Stimulated activated CD4-positive, alpha-beta T cell treated with anti-CD3 and anti-CD28 coated beads, Interleukin-2, amount 100 ng/mL, for 24 hours (primary cell): ENCODE results near the gene UBN1.

ENCODE experiments used
- DNase-seq, 2 donors: peaks; one replicate each; pipeline ENCODE4 v3.0.0-alpha.2; 2020

The UBN1 gene

DNA sequence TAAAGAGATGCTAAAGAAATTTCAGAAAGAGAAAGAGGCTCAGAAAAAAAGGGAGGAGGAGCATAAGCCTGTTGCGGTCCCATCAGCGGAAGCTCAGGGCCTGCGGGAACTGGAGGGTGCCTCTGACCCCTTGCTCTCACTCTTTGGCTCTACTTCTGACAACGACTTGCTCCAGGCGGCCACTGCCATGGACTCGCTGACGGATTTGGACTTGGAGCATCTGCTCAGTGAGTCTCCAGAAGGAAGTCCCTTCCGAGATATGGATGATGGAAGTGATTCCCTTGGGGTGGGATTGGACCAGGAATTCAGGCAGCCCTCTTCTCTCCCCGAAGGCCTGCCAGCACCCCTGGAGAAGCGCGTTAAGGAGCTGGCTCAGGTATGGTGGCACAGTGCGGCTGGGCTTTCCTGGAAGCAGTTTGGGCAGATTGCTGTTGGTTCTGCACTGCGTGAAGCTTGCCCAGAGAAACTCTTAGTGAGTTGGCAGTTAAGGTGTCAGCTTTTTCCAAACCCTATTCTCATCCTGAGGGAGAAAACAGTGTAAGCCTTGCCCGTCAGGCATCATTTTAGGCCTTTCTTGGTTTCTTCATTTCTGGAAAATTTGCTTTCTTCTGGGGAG lies 13.6 kb downstream of the UBN1 start:
- DNase-seq, result no peak

DNA sequence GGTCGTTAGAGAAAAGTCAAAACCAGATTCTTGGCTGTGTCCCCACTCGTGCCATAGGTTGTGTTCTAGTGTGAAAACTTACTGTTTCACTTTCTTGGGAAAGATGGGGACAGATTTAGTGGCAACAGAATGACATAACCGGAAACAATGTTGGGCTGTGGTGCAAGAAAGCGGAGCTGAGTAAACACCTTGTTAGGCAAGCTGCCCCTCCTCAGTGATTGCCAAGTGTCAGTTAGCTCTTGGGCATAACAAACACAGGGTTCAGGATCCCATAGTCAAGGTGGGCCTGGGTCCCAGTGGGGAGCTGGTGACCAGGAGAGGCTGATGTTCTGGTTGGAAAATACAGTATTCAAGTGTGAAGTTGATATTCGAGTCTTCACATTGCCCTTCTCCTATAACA lies 15.4 kb downstream of the UBN1 start:
- DNase-seq, result no peak

DNA sequence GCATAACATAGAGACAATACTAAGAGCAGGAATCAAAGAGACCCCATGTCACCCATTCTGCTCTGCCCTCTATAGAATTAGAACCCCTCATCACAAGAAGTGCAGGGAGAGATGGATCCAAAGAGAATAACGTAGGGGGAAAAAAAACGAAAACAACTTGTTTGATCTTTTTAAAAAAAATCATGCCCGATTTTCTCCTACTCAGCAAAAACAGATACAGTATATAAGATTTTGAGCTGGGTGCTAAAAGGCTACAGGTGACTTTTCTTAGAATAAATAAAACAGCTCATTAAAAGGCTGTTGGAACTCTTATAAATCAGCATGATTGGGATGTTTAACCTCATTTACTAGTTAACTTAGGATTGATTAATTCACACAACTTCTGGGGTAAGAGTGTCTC lies 17.4 kb downstream of the UBN1 start:
- DNase-seq, result no peak

DNA sequence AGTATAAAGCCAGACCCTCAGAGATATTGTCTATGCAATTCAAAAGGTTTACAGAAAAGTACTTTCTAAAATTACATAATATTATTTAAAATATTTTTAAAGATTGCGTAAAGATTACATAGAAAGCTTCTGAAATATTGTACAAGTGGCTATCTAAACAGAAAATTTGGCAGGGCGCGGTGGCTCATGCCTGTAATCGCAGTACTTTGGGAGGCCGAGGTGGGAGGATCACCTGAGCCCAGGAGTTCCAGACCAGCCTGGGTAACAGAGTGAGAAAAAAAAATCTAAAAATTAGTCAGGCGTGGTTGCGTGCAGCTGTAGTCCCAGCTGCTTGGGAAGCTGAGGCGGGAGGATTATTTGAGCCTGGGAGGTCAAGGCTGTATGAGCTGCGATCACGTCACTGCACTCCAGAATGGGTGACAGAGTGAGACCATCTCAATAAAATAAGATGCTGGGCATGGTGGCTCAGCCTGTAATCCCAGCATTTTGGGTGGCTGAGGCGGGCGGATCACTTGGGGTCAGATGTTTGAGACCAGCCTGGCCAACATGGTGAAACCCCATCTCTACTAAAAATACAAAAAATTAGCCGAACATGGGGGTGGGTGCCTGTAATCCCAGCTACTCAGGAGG lies 18.1 kb downstream of the UBN1 start:
- DNase-seq, result no peak

DNA sequence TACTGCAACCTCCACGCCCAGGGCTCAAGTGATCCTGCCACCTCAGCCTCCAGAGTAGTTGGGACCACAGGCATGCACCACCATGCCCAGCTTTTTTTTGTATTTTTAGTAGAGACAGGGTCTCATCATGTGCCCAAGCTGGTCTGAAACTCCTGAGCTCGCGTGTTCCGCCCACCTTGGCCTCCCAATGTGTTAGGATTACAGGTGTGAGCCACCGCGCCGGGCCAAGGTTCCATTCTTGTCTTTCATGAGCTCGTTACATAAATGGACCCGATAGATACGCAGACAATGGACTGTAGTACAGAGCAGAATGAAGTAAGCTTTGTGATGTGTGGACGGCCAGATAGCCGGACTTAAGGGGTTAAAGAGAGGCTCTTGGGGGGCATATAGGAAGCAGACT lies 19.3 kb downstream of the UBN1 start:
- no peak for DNase-seq

DNA sequence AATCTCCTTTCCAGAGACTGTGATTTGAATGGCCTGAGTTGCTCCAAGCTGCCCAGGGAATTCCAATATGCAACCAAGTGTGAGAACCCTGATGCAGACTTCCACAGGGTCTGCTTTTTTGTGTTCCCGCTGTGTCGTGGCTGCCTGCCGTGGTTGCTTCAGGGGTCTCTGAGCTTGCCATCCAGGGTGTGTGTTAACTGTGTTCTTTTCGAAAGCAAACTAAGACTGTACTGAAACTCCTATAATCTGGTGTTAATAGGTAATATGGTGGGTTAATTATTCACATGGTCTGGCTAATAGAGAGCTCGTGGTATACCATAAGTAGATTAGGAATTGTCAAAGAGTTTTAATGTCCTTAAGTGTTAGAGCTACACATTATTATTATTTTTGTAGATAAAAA lies 20.7 kb downstream of the UBN1 start:
- DNase-seq, result no peak

DNA sequence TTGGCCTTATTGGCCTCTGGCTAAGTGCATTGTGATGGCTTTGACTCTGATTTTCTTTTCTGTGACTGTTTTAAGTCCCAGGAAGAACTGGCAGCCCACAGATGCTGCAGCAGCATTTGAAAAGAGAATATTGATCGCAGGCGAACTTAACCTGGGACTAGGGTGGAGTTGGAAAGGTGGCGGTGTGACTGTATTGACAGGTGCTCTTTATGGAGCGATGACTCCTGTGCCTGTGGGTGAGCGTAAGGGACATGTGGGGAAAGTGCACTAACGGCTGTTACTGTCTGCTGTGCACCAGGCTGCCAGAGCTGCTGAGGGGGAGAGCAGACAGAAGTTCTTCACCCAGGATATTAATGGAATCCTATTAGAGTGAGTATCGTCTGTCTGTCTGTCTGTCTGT lies 21.3 kb downstream of the UBN1 start:
- DNase-seq, result no peak

DNA sequence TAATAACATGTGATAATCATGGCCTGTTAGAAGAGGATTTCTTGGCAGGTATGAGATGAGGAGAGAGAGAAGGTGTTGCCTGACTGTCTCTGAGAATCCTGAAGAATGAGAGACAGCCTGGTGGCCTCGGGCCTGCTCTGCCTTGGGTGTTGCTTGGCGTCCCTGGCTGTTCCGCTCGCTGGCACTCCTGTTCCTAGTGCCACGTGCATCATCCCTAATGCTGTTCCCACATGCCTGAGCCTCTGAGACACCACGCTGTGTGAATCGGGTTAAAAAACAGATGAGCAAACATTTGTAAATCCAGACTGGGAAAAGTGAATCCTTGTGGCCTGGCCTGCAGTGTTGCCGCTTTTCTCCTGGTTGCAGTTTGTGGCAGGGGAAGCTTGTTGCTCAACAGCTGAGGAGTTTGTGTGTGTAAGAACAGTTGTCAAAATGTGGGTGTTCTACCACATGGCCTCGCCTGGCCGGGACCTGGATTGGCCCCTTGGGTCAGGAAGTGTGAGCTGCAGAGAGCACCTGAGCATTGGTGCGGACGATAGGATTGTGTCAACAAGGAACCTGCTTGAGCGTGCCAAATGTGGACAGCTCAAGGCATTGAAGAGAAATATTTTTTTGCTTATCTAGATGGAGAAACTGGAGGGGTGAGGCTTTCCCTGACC lies 22.0 kb downstream of the UBN1 start:
- no peak for DNase-seq

DNA sequence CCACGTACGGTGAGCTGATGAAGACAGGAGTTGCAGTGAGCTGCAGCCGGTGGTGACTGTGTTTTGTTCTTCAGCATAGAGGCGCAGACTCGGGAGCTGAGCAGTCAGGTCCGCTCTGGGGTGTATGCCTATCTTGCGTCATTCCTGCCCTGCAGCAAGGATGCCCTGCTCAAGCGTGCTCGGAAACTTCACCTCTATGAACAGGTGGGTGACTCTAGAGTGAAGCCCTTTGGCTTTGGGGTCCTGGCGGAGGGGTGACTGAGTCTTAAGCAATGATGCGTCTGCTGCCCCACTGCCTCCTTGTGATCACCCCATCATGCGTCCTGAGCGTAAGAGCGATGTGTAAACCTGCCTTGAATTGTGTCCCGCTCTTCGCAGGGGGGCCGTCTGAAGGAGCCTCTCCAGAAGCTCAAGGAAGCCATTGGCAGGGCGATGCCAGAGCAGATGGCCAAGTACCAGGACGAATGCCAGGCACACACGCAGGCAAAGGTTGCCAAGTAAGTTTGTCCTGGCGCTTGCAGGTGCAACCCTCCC lies 22.9 kb downstream of the UBN1 start:
- DNase-seq, result no peak

DNA sequence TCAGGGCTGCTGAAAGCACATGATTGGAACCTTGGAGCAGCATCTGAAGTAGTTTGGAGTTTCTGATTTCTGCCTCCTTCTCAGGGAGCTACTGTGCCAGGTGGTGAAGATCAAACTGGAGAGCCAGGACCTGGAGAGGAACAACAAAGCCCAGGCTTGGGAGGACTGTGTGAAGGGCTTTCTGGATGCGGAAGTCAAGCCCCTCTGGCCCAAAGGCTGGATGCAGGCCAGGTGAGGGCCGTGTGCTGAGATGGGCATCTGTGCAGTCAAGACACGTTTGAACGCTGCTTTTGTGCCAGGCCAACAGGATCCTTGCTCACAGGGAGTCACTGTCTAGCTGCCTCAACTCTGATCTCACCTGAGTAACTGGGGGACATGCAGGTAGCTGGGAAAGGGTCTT lies 23.8 kb downstream of the UBN1 start:
- no peak for DNase-seq

DNA sequence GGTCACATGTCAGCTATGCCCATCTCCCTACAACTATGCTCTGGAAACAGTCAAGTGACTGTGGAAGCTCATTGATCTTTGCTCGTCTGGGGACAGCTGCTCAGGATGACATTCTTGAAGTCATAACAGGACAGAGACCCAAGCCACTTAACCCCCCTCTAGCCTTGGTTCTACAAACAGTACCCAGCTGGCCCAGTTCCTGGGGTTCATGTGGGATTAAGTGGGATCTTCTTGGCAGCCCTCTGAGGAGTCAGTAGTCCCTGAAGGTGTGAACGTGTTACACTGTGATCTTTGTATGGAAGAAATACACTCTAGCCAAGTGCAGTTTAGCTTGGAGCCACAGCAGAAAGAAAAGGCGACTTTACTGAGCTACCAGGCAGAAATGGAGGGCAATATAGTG lies 25.8 kb downstream of the UBN1 start:
- DNase-seq, result no peak

DNA sequence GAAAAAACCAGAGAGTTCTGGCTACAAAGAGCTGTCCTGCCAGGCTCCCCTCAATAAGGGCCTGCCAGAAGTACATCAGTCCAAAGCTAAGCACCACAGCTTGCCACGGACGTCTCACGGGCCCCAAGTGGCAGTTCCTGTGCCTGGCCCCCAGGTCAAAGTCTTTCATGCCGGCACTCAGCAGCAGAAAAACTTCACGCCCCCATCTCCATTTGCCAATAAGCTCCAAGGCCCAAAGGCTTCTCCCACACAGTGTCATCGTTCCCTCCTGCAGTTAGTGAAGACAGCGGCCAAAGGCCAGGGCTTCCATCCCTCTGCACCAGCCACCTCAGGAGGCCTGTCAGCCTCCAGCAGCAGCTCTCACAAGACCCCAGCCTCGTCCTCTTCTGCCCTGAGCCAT lies 27.4 kb downstream of the UBN1 start:
- DNase-seq, result no peak

DNA sequence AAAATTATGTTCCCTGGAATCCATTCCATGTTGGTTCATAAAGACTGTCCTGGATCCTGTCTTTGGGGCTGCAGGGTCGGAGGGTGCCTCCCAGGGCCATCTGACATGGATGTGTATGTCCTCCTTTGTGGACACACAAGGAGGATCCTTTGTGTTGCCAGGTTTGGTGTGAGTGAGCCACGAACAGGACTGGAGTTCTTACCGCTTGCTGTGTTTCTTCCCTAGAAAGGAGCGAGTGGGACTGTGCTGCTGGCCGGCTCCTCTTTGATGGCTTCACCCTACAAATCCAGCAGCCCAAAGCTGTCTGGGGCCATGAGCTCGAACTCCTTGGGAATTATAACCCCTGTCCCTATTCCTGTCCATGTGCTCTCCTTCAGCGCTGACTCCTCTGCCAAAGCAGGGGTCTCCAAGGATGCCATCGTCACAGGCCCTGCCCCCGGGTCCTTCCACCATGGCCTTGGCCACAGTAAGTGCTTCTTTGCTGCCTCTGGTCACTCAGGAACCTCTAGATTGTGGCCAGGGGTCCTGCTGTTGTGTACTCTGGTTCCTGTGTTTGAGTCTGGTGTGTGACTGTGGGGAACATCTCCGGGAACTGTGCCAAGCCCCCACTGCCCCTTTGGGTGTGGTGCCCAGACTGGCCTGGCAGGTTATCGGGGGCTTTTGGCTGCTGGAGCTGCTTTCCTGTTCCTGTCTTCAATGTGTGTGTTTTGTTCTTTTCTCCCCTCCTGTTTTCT lies 29.5 kb downstream of the UBN1 start:
- no peak for DNase-seq

DNA sequence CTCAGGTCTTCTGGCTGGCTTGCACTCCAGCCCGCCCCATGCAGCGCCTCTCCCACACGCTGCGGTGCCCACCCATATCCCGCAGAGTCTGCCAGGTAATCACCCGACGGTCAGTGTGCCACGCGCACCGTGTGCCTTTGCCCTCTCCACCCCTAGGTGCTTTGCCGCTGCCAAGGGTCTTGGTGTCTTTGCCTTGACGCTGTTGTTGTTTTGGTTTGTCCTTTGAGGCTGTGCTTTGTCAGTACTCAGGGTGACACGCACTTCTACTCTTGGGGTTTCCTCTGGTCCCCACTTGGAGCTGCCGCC lies 30.1 kb downstream of the UBN1 start:
- DNase-seq, result no peak

DNA sequence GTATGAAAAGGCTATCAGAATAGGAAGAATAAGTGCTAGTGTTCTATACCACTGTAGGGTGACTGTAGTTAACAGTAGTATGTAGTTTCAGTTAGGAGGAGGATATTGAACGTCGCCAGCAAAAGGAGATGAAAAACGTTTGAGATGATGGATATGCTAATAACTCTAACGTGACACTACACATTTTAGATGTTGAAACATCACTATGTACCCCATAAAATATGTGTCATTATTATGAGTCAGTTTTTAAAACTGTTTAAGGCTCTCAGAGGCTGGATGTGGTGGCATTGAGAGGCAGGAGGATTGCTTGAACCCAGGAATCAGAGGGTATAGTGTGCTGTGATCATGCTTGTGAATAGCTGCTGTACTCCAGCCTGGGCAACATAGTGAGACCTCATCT lies 31.8 kb downstream of the UBN1 start:
- DNase-seq, result no peak

DNA sequence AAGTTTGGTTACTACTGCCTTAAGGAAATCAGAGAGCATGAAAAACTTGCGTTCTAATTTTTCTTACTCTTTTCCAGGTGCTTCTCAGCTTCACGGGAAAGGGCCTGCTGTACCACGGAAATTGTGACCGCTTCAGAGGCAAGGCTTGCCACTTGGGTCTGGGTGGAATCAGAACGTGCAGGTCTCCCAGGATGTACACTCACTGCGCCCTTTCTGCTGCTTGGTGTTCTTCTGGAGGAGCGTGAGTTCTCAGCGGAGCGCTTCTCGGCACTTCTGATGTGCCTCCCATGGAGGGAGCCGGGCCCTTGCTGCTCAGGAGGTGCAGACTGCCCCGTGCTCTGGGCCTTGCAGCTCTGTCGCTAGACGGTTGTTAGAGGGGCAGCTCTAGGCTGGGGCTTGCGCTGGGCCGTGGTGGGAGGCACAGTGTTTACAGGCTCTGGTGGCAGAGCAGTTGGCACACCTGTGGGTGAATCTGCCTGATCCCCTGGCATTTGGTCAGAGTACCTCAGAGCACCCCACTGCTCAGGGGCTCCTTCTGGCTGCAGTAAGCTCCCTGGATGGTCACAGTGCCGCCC lies 32.8 kb downstream of the UBN1 start:
- DNase-seq, result no peak

DNA sequence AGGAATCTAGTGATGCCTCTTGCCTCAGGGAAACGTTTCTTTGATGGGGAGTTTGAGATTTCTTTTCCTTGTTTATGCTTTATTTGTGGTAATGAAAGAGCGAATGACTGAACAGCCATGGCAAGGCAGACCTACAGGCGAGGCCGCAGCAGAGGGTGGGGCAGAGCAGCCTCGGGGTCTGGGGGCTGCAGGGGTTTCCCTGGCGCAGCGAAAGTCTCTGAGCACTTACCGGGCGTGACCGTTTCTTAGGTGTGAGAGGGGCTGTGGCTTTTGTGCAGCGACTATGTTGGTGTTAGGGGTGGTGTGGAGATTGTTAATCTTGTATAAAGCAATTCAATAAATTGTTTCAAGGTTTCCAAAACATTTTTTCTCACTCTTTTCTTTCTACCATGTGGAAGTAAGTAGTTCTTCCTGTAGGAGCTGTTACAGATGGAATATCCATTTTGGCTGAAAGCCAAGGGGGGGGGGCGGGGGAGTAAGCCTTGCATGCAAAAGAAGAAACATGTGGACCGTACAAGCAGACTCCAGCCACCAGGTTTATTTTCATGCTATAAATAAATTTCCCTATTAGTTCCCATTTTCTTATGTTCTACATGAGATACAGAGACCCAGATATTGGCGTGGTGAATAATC lies 34.8 kb downstream of the UBN1 start:
- DNase-seq, result no peak

DNA sequence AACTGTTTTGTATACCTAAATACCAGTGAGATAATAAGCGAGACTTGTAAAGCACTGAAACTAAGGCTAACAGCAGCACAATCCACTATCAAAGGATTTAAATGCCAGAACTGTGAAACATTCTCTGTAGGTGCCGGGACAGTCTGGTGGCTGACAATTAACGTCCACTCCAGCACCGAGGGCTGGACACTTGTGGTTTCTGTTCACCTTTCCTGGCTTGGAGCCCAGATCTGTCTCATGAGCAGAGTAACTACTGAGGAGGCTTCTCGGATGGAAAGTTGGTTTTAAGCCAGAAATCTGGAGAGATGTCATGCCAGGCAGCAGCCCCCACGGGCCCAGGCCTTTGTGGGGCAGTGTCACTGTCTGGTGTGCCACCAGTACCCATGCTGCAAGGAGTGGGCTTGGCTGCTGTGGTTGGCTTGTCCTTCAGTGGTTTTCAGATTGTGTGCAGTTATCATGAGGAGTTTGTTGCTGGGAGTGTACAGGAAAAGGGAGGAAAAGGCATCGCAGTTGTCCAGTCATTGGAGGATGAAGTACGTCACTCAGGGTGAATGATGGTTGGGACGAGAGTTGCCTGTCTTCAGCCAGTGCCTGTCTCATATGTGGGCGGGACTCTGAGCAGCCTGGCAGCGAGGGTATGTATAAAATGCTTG lies 35.5 kb downstream of the UBN1 start:
- DNase-seq, result no peak

DNA sequence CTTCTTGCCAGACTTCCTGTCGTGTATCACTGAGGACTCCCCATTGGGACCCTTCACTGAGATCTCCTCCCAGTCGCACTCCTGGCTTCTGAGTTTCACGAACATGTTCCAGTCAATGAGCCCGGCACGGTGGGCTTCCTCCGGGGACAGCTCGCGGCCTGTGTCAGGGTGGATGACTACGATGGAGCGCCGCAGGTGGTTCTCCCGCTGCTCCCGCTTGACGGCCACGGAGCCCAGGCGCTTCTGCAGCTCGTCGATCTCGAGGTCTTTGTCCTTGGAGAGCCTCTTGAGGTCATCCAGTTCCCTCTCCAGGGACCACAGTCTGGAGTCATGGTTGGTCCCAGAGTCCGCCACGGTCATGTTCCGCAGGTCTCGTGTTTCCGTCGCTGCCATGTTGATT lies 36.2 kb downstream of the UBN1 start:
- DNase-seq, result no peak

DNA sequence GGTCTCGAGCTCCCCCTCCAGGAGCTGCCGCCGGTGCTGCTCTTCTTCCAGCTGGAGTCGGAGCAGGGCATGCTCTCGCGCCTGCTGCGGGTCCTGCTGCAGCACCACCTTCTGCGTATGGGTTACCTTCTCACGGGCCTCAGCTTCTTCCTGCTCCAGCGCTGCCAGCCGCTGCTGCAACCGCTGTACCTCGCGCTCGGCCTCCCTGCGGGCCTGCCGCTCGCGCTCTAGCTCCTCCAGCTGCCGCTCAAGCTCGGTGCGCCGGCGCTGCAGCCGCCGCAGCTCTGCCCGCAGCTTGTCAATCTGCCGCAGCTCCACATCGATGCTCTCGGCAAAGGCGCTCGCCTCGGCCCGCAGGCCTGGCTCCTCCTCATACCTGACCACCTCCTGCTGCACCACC lies 36.9 kb downstream of the UBN1 start:
- DNase-seq, result no peak

DNA sequence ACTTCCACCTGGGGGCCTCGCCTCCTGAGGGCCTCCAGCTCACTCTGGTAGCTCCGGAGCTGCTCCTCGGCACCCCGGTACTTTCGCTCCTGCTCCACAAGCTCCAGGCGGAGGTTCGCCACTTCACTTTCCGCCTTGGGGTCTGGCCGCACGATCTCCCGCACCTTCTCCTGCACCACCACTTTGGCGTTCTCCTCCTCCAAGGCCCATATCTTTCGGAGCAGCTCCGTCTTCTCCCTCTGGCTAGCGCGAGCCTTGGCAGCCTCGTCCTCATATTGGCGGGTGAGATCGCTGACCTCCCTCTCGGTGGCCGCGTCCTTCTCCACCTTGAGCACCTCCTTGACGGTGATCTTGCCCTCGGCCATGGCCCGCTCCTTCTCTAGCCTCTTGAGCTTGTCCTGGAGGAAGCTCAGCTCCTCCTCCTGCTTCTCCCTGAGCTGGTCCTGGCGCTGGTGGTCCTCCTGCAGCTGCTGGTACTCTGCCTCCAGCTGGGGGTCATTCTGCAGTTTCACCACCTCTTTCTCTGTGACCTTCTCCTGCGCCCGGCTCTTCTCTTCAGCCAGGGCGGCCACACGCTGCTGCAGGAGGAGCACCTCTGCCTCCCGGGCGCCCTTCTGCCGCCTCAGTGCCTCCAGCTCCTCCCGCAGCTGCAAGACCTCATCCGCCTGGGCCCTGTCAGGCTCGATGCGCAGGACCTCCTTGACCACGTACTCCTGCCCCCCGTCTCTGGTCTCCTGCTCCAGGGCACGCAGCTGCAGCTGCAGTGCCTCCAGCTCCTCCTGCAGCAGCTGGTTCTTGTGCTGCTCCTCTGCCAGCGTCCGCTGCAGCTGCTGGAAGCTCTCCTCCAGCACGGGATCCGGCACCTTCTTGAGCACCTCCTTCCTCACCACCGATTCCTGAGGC lies 37.9 kb downstream of the UBN1 start:
- no peak for DNase-seq

DNA sequence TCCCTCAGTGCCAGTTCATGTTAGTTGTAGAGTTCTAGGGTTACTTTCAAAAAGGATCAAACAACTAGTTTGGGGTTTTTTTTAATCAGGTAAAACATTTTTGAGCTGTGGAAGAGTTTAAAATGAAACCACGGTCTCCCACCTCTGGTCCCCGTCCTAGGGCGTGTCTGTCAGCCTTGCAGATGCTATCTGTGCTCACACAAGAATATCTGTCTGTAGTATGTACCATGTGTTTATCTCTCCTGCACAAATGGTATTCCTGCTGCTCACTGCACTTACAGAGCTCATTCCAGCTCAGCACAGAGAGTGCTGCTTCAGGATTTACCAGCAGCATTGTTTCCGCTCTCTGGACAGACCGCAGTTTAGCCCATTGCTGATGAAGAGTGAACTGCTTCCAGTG lies 38.9 kb downstream of the UBN1 start:
- no peak for DNase-seq
